Measurements from ENCODE around the gene AARSD1.

Gene AARSD1

GRCh38 chr17:42989726-42990652 is 25.7 kb upstream of the AARSD1 start:
- peak overlapping the region; percentile 70 for H3K27ac ChIP-seq
- TF ChIP-seq, protein P1, sequence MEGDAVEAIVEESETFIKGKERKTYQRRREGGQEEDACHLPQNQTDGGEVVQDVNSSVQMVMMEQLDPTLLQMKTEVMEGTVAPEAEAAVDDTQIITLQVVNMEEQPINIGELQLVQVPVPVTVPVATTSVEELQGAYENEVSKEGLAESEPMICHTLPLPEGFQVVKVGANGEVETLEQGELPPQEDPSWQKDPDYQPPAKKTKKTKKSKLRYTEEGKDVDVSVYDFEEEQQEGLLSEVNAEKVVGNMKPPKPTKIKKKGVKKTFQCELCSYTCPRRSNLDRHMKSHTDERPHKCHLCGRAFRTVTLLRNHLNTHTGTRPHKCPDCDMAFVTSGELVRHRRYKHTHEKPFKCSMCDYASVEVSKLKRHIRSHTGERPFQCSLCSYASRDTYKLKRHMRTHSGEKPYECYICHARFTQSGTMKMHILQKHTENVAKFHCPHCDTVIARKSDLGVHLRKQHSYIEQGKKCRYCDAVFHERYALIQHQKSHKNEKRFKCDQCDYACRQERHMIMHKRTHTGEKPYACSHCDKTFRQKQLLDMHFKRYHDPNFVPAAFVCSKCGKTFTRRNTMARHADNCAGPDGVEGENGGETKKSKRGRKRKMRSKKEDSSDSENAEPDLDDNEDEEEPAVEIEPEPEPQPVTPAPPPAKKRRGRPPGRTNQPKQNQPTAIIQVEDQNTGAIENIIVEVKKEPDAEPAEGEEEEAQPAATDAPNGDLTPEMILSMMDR (conservative IDR thresholded peaks at IDR 0.05) = no peak
- no peak for TF ChIP-seq ZFX (IDR thresholded peaks at IDR 0.05)

DNA sequence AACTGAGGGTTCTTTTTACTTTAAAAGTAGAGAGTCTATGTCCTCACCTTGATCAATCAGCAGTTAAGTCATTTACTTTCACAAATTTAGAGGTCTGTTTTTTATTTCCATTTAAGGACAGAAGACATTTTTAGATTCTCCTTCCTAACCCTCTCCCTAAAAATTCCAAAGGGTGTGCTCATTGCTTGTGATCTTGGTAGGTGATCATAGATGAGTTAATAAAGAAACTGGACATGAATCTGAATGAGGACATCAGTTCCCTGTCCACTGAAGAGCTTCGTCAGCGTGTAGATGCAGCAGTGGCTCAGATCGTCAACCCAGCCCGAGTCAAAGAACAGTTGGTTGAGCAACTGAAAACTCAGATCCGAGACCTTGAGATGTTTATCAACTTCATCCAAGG is 24.9 kb upstream of the AARSD1 start:
- peak overlapping the region; percentile 70 for H3K27ac ChIP-seq
- TF ChIP-seq, protein P1 (conservative IDR thresholded peaks at IDR 0.05) = no peak
- TF ChIP-seq ZFX (IDR thresholded peaks at IDR 0.05) = no peak

- peak overlapping the region; percentile 98 for H3K27ac ChIP-seq
- no peak for TF ChIP-seq ZFX (IDR thresholded peaks at IDR 0.05)
- TF ChIP-seq, protein P1 (conservative IDR thresholded peaks at IDR 0.05) = no peak
Measured at GRCh38 chr17:42985225-42985624, 21.0 kb upstream of the AARSD1 start.

- H3K27ac ChIP-seq = peak overlapping the region; percentile 98
Measured at GRCh38 chr17:42982266-42982665, 18.0 kb upstream of the AARSD1 start.

DNA sequence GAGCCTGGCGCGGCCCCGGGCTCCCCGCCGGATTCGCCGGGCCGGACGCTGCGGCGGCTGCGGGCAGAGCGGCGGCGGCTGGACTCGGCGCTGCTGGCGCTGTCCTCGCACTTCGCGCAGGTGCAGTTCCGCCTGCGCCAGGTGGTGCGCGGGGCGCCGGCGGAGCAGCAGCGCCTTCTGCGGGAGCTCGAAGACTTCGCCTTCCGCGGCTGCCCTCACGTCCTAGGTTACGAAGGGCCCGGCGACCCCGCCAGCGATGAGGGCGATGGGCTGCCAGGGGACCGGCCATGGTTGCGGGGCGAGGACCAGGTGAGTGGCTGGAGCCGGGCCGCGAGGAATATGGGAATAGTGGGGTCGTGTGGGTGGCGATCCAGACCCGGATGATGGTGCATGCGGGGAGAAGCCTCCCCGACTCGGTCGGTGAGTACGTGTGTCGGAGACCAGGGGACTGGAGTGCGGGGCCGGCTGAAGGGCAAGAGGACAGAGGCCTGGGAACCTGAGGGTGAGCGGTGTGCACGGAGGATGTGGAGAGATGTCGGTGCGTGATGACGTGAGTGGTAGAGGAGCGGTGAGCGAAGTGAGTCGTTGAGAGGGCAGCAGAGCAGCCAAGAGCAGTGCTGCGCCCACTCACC is 16.6 kb upstream of the AARSD1 start:
- TF ChIP-seq, protein P1 (conservative IDR thresholded peaks at IDR 0.05) = no peak; the same call in 1 of the 2 replicates
- peak; percentile 84; the same call in 1 of the 2 replicates for TF ChIP-seq ZFX (IDR thresholded peaks at IDR 0.05)
- H3K27ac ChIP-seq = peak overlapping the region; percentile 98

More at GRCh38 chr17:42982266-42982665, 18.0 kb upstream of the AARSD1 start:
- TF ChIP-seq ZFX (IDR thresholded peaks at IDR 0.05) = no peak
- TF ChIP-seq, protein P1 (conservative IDR thresholded peaks at IDR 0.05) = no peak

- no peak for TF ChIP-seq ZFX (IDR thresholded peaks at IDR 0.05)
- TF ChIP-seq, protein P1 (conservative IDR thresholded peaks at IDR 0.05) = no peak
Measured at GRCh38 chr17:42980274-42980765, 16.1 kb upstream of the AARSD1 start, which contains the start of gene RUNDC1. RUNDC1 (plus strand) TSS chr17:42980565; CDS start chr17:42980577, 12 bp downstream.

More at GRCh38 chr17:42980274-42980765, 16.1 kb upstream of the AARSD1 start, which contains the start of gene RUNDC1:
- peak within 1 kb of the TSS; percentile 98 for H3K27ac ChIP-seq

Data from C4-2B (cell line).